Posterior vena cava (tissue), 2 donors: ENCODE measurements around the gene MAD1L1. TPM values are rescaled to one million over a fixed set of nuclear protein-coding genes. Genes with fewer than 3 reads are reported as not detected.

Source experiments
- DNase-seq: peaks from one replicate; pipeline ENCODE4 v3.0.0-alpha.2; 2020; ENCODE audit warnings: low spot score
- intact Hi-C, 2 donors: fragments of 100-400 bp; cut with DNase I; formaldehyde crosslinking; loops; one replicate each; pipeline versions ENCODE4 v1.14.1 to v1.14.2; 2022 to 2023
- total RNA-seq, 2 donors: library from RNA; stranded (reverse); fragmentation: NEBNext Ultra II Directional; extraction: Animal tissue kit (Norgen Biotek cat#: 25700); gene quantifications; one replicate each; pipeline ENCODE4 v1.2.1, GENCODE V29; 2021
- donor health status: DM: yes; HTN: yes; CAD: no.
- donor health status: DM: yes; HTN: yes; CAD: no.

MAD1L1 gene
- total RNA-seq, 2 donors from 2014 or later, result 17.3 to 24.7 TPM

DNA sequence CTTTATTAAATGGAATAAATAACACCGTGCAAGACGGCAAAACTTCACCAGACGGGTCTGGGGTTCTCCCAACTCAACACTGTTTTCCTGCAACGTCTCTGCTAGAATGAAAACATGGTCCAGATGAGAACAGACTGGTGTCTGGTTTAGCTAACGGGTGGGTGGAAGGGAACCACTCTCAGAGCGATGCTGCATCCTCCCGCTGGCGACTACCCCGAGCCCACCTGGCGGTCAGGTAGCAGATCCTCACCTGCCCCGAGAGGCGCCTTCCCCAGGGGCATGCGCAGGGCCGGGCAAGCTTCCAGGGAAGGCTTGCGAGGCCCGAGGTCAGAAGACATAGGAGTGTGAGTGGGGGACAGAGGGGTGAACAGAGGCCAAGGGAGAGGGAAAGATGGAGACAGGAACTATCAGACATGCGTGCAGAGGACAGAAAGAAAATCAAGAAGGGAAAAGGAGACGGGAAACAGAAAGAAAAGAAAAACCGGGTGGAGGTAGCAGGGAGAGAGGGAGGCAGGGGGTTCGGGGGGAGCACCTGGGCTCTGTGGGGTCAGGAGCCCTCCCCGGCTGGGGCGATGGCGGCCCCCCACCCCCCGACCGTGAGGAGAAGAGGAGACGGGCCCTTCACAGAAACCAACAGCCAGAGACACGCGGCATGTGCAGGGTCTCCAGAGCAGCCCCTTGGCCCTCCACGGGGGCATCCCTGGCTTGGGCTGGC, 222.0 kb downstream of the MAD1L1 start:
- intact Hi-C loops, result no loop called here
- DNase-seq, result peak; percentile 68

DNA sequence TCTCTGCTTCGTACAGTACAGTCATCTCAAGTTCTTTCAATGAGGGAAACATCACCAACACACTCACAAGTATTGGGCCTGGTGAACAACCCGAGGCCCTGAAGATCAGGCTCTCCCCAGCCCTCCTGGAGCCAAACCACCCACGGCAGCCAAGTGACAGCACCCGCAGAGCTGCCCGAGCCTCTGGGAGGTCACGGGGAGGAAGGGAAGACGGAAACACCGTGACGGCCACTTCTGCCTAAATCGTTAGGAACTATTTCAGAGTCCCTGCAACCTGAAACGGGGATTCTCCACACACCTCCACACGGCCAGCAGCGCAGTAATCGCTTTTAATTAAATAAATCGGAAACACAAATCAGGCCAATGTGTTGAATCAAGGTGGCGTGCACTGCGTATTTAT, 222.6 kb downstream of the MAD1L1 start:
- intact Hi-C loops, result no loop called here
- DNase-seq, result peak; percentile 72

DNA sequence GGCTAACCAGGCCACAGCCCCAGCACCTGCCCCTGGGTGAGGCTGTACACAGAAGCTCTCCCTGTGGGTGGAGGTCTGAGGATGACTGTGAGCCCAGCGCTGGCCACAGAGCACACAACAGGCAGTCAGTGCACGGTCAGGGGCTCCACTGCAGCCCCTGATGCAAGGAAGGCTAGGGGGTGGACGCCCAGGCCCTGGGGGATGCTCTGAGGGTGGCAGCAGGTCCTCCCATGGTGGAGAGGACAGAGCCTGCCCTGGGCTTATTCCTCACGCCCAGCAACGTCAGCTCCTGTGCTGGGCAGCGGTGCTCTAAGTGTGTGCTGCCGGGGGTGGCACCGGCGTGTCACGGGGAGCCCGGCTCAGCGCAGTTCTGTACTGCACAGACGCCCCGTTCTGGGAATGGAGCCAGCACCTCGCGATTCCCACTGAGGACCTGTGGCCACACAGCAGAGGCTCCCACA, 223.2 kb downstream of the MAD1L1 start:
- intact Hi-C loops, result no loop called here
- DNase-seq, result peak; percentile 64

DNA sequence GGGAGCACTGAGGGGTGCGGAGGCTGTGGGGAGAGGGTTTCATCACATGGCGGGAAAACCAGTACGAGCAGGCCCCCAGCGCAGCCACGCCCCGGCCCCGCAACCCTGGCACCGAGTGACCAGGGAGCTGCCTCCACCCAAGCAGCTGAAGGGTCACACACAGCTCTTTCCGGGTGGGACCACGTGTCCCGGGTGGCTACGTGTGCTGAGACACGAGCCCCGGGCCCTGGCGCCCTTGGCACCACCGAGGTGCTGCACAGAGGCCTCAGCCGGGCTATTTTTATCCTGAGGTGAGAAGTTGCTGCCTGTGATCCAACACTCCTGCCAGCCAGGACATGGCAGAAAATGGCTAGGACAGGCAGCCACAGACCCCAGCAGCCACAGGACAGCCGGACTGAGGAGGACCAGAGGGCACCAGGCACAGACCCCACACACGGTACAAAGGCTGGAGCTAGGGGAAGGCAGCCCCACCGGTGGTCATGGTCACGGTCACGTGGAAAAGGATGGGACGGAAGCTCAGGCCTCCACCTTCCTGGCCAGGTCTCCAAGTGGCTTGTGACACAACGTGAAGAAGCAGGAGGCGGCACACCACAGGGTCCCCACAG, 223.7 kb downstream of the MAD1L1 start:
- intact Hi-C loops, result no loop called here
- peak; percentile 73 for DNase-seq

DNA sequence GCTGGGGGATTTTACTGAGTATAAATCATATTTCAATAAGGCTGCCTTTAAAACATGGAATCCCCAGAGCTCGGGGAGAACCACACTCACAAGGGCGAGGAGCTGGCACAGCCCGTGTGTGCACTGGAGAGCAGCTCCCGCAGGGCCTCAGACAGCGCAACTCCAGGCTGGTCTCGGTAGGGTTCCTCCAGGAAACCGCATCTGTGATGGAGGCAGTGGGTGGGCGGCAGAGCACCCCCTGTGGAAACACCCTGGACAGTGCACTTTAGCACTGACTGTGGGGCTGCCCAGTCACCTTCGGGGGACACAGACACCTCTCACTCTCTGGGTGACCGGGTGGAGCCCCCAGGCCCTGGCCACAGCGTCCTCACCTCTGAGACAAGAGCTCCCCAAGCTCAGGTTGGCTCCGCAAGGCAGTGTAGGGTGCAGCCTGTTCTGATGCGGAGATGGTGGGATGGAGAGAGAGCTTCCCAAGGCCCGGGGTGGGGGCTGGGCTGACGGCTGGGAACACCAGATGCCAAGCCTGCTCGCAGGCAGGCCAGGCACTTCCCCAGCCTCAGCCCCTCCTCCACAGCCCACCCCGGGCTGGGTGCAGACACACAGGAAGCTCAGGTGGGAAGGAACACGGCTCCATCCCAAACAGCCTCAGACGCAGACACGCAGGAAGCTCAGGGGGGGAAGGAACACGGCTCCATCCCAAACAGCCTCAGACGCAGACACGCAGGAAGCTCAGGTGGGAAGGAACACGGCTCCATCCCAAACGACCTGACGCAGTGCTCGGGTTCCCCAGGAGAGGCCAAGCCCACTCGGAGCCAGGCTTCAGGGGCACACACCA, 224.4 kb downstream of the MAD1L1 start:
- DNase-seq, result peak; percentile 69
- intact Hi-C loops, result no loop called here

DNA sequence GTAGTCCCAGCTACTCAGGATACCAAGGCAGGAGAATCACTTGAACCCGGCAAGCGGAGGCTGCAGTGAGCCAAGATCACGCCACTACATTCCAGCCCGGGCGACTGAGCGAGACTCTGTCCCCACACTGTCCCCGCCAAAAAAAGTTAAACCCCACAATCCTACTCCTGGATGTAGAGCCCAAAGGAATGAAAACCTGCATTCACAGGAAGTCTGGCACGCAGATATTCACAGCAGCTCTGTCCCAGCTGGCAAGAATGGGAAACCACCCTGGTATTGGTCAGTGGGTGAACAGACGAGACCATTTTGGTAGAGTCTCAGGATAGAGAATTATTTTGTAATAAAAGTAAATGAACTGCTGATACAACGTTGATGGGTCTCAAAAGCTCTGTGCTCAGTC, 225.2 kb downstream of the MAD1L1 start:
- intact Hi-C loops, result no loop called here
- peak; percentile 69 for DNase-seq

DNA sequence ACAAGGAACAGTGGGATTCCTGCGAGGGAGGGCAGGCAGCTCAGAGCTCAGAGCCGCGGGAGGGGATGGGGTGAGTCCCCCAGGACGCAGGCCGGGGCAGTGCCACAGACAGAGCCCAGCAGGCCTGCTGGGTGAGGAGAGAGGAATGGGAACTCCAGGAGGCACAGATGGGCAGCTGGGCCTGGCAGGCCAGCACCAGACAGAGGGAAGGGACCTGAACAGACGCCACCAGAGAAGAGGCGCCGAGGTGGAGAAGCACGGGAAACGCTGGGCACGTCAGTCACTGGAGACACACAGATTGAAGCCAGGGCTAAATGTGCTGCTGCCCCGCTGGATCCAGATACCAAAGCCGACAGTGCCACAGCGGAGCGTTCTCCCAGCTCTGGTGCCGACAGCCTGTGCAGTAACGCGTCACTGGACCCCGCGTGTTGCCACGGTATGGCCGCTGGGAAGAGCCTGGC, 225.8 kb downstream of the MAD1L1 start:
- peak; percentile 68 for DNase-seq

DNA sequence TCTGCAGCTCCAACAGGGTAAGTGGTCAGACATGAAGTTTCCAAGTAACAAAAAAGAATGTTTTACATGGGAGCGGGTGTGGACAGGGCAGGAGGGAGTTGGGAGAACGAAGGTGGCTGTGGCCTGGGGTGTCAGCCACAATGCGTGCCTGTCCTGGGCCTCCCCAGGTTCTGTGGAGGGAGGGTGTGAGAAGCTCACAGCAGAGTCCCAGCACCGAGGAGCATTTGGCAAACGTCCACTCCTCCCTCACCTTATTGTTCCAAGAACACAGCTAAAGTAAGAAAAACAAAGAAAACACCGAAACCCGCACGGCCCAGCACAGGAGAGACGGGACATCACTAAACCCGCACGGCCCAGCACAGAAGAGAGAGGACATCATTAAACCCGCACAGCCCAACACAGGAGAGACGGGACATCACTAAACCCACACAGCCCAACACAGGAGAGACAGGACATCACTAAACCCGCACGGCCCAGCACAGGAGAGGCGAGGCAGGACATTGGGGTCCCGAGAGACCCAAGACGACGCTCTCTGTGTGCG, 226.4 kb downstream of the MAD1L1 start:
- intact Hi-C loops, result no loop called here
- DNase-seq, result peak; percentile 47

More for the DNA sequence above, 225.8 kb downstream of the MAD1L1 start:
- intact Hi-C loops, result no loop called here

DNA sequence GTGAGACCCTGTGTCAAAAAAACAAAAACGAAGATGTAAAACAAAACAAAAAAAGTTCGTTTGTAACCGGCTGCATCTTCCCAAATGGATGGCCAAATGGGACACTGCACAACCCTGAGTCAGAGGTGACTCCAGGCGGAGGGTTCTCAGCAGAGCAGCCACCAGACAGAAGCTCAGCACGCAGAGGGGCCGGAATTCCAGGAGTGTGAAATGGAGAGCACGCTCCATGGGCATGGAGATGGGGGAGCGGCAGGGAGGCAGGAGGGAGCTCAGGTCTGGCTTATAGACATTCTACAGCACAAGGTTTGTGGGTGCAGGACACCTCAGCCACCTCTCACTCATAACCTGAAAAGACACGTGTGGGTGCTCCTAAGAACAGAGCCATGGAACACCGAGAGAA, 227.0 kb downstream of the MAD1L1 start:
- intact Hi-C loops, result no loop called here
- DNase-seq, result peak; percentile 45

DNA sequence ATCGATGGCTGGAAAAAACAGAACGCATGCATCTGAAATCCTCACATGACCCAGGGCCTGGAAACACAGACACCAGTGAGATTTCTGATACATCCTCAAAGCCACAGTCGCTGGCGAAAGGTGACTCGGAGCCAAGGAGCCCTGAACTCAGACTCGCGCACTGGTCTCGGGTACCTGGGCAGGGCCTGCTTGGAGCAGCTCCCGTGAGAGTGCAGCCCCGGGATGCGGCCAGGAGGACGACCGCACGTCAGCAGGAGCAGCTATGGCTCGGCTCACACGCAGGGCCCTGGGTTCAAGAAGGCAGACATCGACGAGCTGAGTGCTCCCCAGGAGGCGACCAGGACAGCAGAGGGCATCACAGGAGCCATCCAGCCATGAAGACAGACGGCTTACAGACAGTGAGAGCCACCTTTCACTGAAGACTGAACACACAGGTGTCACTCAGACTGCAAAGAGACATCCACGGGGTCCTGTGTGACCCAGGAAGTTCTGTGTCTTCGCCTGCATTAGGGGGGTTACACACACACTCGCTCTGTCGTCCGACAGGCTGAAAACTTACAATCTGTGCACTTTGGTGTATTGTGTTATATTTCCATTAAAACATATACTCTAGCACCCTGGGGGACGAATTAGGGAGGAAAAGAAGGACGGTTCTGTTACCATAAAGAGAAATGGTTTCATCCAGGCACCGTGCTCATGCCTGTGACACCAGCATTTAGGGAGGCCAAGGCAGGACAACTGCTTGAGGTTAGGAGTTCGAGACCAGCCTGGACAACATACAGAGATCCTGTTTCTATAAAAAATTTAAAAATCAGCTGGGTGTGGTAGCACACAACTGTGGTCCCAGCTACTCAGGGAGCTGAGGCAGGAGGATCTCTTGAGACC, 227.7 kb downstream of the MAD1L1 start:
- peak; percentile 45 for DNase-seq
- intact Hi-C loops, result no loop called here

DNA sequence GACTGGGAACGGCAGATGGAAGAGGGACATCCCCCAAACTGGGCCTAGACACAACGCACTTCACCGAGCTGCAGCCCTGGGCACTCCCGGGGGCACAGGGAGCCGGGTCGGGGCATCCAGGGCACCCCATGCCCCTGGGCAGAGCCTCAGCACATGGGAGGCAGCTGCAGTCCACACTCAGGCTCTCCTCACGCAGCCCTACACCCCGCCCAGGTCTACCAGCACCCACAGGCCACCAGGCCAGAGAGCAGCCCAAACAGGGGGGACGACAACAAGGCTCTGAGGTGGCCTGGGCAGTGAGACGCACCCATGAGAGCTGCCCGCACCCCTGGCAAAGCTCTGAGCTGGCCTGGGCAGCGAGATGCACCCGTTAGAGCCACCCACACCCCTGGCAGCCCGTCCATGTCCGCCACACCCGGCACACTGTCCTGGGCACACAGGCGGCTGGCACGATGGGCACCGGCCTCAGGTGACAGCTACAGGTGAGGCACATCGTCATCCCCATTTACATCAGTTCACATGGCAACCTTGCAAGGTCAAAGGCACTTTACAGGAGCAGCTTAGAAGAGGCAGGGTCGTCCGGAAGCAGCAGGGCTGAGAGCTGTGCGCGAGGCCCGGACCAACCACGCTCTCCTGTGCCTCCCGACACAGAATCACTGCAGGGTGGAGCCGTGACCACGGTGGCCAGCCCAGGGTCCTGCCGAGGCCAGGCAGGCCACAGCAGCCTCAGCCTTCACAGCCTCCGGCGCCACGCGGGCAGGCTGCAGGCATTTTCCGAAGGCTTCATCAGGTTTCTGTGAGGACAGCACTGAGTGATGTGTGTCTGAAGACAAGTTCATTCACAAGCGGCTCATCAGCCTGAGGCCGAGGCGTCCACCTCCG, 228.6 kb downstream of the MAD1L1 start:
- intact Hi-C loops, result loop anchor here in 1 of 2 donors (2.0 kb wide), 1 partner anchor 39 kb away; no protein-coding TSS in a partner anchor

DNA sequence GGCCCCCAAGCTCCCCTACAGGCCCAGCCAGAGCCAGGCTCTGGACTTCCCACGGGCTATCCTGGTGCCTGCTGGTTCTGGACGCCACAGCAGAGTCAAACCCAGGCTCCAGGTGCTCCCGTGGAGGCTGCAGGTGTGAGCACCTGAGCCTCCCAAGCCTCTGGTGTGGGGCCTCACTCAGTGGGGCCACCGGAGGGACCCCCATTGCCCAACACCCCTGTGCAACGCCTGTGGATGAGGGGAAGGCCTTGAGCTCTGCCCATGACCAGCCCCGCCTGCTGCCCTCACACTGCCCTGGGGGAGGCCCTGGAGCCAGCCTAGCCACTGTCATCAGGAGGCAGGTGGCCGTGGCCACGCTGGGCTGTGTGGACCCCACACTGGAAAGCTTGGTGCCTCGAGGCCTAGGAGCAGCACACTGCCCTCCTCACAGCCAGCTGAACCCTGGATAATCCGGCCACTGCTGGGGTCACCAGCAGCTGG, 229.3 kb downstream of the MAD1L1 start:
- DNase-seq, result peak; percentile 67
- intact Hi-C loops, result loop anchor here in 1 of 2 donors (2.0 kb wide), 1 partner anchor 39 kb away; no protein-coding TSS in a partner anchor

More for the DNA sequence above, 228.6 kb downstream of the MAD1L1 start:
- DNase-seq, result peak; percentile 75

DNA sequence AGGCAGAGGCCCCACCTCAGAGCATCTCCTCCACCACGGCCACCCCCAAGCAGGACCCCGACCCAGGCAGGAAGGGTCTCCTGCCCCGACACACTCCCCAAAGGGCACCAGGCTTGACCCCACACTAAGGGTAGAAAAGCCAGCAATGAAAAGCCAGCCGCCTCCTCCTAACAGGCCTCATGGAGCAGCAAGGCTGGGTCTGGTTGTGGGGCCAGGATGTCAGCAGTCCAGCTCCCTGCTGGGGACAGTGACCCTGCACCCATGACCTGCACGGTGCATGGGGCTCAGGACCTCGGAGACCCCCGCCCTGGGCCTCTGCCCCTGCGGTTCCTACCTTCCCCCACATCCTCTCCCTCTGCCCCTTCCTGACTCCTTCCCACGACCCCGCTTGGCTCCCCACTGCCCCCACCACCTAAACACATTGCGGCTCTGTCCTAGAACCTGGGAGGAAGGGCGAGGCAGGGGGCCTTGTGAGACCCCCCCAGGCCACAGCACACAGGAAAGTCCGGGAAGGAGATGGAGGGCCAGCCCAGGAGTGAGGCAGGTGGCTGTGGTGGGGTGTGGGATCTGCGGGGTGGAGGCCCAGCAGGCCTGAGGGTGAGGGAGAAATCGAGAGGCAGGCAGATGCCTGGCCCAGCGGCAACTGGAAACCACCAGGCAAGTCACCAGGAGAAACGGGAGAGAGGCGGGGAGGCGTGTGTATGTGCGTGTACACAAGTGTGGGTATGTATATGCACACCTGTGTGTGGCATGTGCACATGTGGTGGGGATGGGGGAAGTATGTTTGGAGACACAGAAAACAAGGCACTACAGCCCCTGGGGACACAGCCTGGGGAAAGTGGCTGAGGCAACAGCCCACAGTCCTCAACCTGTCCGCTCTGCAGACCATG, 229.9 kb downstream of the MAD1L1 start:
- peak; percentile 66 for DNase-seq
- intact Hi-C loops, result loop anchor here in 1 of 2 donors (2.0 kb wide), 1 partner anchor 40 kb away; no protein-coding TSS in a partner anchor

DNA sequence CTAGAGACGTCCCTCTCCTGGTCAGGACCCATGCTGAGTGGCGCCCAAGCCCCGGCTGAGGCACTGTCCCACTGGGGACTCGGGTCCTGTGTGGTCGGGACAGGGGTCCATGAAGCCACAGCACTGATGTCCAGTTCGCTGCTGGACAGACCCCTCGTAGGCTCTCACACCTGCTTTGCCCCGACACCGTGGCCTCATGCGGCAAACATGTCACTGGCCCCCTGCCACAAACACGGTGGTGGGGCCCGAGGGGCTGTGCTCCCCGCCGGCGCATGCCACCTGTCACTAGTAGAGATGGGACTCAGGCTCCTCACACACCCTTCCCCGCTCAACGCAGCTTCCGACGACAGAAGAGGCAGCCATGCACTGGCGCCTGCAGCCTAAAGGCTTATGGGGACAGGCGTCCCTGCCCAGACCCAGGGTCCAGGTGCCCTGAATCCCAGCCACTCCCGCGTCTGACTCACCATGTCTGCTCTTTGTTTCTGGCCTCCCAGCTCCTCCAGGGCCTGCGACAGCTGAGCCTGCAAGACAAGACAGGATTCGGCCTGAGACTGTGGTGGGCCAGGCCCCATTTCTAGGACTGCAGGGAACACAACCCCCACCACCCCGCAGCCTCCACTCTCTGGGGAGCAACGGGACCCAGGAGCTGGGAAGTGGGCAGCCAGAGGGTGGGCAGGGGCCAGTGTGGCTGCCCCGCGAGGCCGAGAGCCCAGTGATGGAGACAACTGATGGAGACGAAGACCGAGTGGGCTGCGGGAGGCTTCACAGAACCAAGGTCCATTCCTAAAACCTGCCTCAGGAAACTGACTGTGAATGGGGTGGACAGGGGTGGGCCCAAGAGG, 230.9 kb downstream of the MAD1L1 start:
- intact Hi-C loops, result loop anchor here in 1 of 2 donors (2.0 kb wide), 1 partner anchor 41 kb away; no protein-coding TSS in a partner anchor
- peak; percentile 65 for DNase-seq

DNA sequence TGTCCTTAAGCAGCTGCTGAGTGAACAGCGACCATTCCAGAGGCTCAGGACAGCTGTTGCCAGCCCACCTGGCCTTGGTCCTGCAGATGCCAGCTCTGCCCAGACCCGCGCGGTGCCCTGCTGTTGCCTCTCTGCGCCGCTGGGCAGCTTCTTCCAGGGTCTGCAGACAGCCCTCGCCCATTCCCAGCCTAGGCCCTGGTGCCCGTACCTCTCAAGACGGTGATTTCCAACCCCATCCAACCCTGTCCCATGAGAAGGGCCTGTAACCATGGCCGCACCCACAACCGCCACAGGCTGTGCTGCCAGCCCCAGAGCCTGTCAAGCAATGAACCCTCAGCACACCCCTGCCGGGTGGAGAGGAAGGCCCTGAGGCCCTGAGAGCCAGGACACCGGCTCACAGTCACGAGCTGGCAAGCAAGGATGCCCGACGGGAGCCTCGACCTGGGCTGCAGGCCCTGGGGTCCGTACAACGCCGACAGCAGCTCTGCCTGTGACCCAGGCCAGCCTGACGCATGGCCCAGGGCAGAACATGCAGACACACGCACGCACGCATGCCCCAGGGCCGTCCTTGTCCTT, 231.9 kb downstream of the MAD1L1 start:
- intact Hi-C loops, result no loop called here
- peak; percentile 76 for DNase-seq
